Neural cell (in vitro differentiated cells): ENCODE measurements around the gene MAMSTR. TPM values are rescaled to one million over a fixed set of nuclear protein-coding genes. Genes with fewer than 3 reads are reported as not detected.
A peak's percentile ranks its signal among the peaks of the same experiment; 100 is the strongest.
"Not testable (repeated sequence)": the region's sequence is repeated elsewhere in the genome, so short reads cannot be mapped to it uniquely, and the experiment has no call there.

Experiments used
- H2AFZ ChIP-seq: fragments of 200-600, 300-800 bp; sonication (generic), shearing (Covaris generic); 2 replicates; pipeline ENCODE4 v1.6.0; 2014; ENCODE audit warnings: low read depth, mild to moderate bottlenecking, antibody characterized with exemption, low read length, moderate library complexity
- H3F3A ChIP-seq: fragments of 200-600 bp; shearing (Covaris generic); 2 replicates; pipeline ENCODE4 v1.6.1; 2016; ENCODE audit warnings: mild to moderate bottlenecking, moderate library complexity, mixed read lengths, antibody characterized with exemption, low read length; ENCODE audit not compliant: insufficient read depth, poor library complexity, severe bottlenecking
- H3K27ac ChIP-seq: fragments of 200-600, 300-800 bp; sonication (generic), shearing (Covaris generic); 2 replicates; pipeline ENCODE4 v1.5.1; 2014; ENCODE audit warnings: mild to moderate bottlenecking, low read length, moderate library complexity
- H3K27me3 ChIP-seq: fragments of 300-800, 200-600 bp; sonication (generic), shearing (Covaris generic); 2 replicates; pipeline ENCODE4 v1.6.0; 2014; ENCODE audit warnings: mild to moderate bottlenecking, low read depth, low read length, moderate library complexity; ENCODE audit not compliant: insufficient read depth
- H3K36me3 ChIP-seq: fragments of 300-800, 200-600 bp; sonication (generic), shearing (Covaris generic); 2 replicates; pipeline ENCODE4 v1.5.1; 2014; ENCODE audit warnings: mild to moderate bottlenecking, antibody characterized with exemption, low read length, moderate library complexity; ENCODE audit not compliant: insufficient read depth
- H3K4me2 ChIP-seq: fragments of 300-800, 200-600 bp; sonication (generic), shearing (Covaris generic); 2 replicates; pipeline ENCODE4 v1.6.0; 2014; ENCODE audit warnings: mild to moderate bottlenecking, low read length
- H3K4me3 ChIP-seq: fragments of 300-800, 200-600 bp; sonication (generic), shearing (Covaris generic); 2 replicates; pipeline ENCODE4 v1.5.1; 2014; ENCODE audit warnings: mild to moderate bottlenecking, low read length, moderate library complexity
- H3K79me2 ChIP-seq: fragments of 200-600 bp; shearing (Covaris generic); replicated peaks from 2 replicates; pipeline ENCODE4 v1.6.0; 2014; ENCODE audit warnings: mild to moderate bottlenecking, low read length, moderate library complexity; ENCODE audit not compliant: insufficient read depth
- H3K9ac ChIP-seq: fragments of 300-800, 200-600 bp; sonication (generic), shearing (Covaris generic); 2 replicates; pipeline ENCODE4 v1.6.1; 2016; ENCODE audit warnings: mild to moderate bottlenecking, low read length, mixed read lengths
- H3K9me2 ChIP-seq: fragments of 200-600 bp; shearing (Covaris generic); 2 replicates; pipeline ENCODE4 v1.6.1; 2016; ENCODE audit warnings: mild to moderate bottlenecking, low read length, mixed read lengths; ENCODE audit not compliant: insufficient read depth
- H3K9me3 ChIP-seq: fragments of 200-600, 300-800 bp; sonication (generic), shearing (Covaris generic); 2 replicates; pipeline ENCODE4 v1.6.1; 2016; ENCODE audit warnings: mild to moderate bottlenecking, mixed run types, low read length, moderate library complexity, mixed read lengths
- H4K20me1 ChIP-seq: fragments of 200-600 bp; shearing (Covaris generic); 2 replicates; pipeline ENCODE4 v1.6.1; 2016; ENCODE audit warnings: mild to moderate bottlenecking, mixed run types; ENCODE audit not compliant: insufficient read depth
- EP300 ChIP-seq: fragments of 450-650 bp; conservative IDR thresholded peaks from 2 replicates; pipeline ENCODE4 v1.6.1; 2014; ENCODE audit warnings: antibody characterized with exemption, mild to moderate bottlenecking, moderate library complexity; ENCODE audit not compliant: poor library complexity, severe bottlenecking
- EZH2 ChIP-seq: fragments of 200-600, 300-800 bp; shearing (Covaris generic), sonication (generic); IDR thresholded peaks from 2 replicates; pipeline ENCODE4 v1.6.1; 2014; ENCODE audit warnings: antibody characterized with exemption, low read length, borderline replicate concordance, mild to moderate bottlenecking; ENCODE audit not compliant: insufficient read depth, poor library complexity, severe bottlenecking
- MXI1 ChIP-seq: fragments of 450-650 bp; conservative IDR thresholded peaks from 2 replicates; pipeline ENCODE4 v1.6.1; 2014; ENCODE audit warnings: antibody characterized with exemption, mild to moderate bottlenecking; ENCODE audit not compliant: poor library complexity, severe bottlenecking
- POLR2AphosphoS5 ChIP-seq: IDR thresholded peaks from 2 replicates; pipeline ENCODE4 v1.6.1; 2012
- RAD21 ChIP-seq: fragments of 450-650 bp; conservative IDR thresholded peaks from 2 replicates; pipeline ENCODE4 v1.6.1; 2014; ENCODE audit warnings: antibody characterized with exemption, mild to moderate bottlenecking, moderate library complexity
- SMC3 ChIP-seq: fragments of 450-650 bp; conservative IDR thresholded peaks from 2 replicates; pipeline ENCODE4 v1.6.1; 2014; ENCODE audit warnings: antibody characterized with exemption, mild to moderate bottlenecking, moderate library complexity; ENCODE audit not compliant: poor library complexity
- TAF1 ChIP-seq: IDR thresholded peaks from 2 replicates; pipeline ENCODE4 v1.6.1; 2012; ENCODE audit warnings: low read depth
- polyA plus RNA-seq: library from polyadenylated mRNA; depleted of rRNA; stranded (reverse); fragments of >200 nt; gene quantifications from 2 replicates; pipeline ENCODE4 v1.2.3, GENCODE V29; 2014
- TF ChIP-seq, protein P1 (sequence below): fragments of 450-650 bp; IDR thresholded peaks from 2 replicates; pipeline ENCODE4 v1.5.1; 2014; ENCODE audit warnings: antibody characterized with exemption, mild to moderate bottlenecking, moderate library complexity; ENCODE audit not compliant: poor library complexity, severe bottlenecking
- TF ChIP-seq, protein P2 (sequence below): IDR thresholded peaks from 2 replicates; pipeline ENCODE4 v1.6.1; 2012; ENCODE audit warnings: borderline replicate concordance

The MAMSTR gene
- polyA plus RNA-seq, 1 donor from 2014 or later = 0.36 TPM

DNA sequence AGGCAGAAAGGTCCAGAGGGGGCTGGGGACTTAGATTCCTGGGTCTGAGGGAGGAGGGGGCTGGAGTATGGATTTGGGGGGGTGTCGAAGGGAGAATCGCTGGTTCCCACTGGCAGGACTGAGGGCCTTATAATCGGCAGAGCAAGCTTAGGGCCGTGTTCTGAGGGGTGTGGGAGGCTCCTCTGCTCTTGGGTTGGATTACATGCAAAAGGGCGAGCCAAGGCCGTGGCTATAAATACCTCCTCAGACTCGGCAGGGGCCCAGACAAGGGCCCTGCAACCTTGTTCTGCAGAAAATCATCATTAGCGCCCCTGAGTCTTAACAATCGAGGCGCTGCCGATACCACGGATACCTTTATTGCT, 707 bp upstream of the MAMSTR start:
- Histone ChIP-seq H3K9ac (no peak overlapping the region), H3F3A (no peaks in the 10 kb centered on the region), H3K36me3 (no peaks in the 10 kb centered on the region), H3K27me3 (no peaks in the 10 kb centered on the region), H3K4me2 (no peak overlapping the region), H3K79me2 (no peaks in the 10 kb centered on the region), H3K27ac (no peak overlapping the region), H4K20me1 (no peaks in the 10 kb centered on the region), H3K4me3 (peak overlapping the region; percentile 70), H2AFZ (no peak overlapping the region), H3K9me2 (no peaks in the 10 kb centered on the region), H3K9me3 (no peaks in the 10 kb centered on the region)
- TF ChIP-seq MXI1 (no peak), SMC3 (no peak), RAD21 (no peak), EP300 (no peak), EZH2 (no peak), POLR2AphosphoS5 (no peak), TAF1 (no peak)
- TF ChIP-seq, protein P1, sequence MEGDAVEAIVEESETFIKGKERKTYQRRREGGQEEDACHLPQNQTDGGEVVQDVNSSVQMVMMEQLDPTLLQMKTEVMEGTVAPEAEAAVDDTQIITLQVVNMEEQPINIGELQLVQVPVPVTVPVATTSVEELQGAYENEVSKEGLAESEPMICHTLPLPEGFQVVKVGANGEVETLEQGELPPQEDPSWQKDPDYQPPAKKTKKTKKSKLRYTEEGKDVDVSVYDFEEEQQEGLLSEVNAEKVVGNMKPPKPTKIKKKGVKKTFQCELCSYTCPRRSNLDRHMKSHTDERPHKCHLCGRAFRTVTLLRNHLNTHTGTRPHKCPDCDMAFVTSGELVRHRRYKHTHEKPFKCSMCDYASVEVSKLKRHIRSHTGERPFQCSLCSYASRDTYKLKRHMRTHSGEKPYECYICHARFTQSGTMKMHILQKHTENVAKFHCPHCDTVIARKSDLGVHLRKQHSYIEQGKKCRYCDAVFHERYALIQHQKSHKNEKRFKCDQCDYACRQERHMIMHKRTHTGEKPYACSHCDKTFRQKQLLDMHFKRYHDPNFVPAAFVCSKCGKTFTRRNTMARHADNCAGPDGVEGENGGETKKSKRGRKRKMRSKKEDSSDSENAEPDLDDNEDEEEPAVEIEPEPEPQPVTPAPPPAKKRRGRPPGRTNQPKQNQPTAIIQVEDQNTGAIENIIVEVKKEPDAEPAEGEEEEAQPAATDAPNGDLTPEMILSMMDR = no peak
- TF ChIP-seq, protein P2, sequence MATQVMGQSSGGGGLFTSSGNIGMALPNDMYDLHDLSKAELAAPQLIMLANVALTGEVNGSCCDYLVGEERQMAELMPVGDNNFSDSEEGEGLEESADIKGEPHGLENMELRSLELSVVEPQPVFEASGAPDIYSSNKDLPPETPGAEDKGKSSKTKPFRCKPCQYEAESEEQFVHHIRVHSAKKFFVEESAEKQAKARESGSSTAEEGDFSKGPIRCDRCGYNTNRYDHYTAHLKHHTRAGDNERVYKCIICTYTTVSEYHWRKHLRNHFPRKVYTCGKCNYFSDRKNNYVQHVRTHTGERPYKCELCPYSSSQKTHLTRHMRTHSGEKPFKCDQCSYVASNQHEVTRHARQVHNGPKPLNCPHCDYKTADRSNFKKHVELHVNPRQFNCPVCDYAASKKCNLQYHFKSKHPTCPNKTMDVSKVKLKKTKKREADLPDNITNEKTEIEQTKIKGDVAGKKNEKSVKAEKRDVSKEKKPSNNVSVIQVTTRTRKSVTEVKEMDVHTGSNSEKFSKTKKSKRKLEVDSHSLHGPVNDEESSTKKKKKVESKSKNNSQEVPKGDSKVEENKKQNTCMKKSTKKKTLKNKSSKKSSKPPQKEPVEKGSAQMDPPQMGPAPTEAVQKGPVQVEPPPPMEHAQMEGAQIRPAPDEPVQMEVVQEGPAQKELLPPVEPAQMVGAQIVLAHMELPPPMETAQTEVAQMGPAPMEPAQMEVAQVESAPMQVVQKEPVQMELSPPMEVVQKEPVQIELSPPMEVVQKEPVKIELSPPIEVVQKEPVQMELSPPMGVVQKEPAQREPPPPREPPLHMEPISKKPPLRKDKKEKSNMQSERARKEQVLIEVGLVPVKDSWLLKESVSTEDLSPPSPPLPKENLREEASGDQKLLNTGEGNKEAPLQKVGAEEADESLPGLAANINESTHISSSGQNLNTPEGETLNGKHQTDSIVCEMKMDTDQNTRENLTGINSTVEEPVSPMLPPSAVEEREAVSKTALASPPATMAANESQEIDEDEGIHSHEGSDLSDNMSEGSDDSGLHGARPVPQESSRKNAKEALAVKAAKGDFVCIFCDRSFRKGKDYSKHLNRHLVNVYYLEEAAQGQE = no peak

DNA sequence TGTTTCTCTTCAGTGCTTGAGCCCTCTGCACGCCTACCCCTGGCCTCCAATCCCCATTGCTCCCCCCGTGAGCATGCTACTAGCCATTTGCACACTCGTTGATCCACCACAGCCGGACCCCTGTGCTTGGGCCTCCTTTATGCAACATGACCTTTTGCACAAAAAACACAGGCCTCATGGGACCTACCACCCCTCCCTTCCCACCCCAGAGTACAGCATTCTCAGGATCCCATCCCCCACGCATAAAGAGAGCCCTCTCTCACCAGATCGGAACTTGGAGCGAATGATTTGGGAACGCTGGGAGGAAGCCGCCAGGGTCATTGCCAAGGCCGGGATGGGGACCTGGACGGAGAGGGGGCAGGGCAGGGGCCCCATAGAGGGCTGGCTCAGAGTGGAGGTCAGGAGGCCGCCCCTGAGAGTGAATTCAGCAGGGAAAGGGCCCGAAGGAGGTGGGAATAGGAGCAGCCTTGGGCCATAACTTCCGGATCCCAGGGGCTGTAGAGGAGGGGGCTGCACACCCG, 754 bp downstream of the MAMSTR start:
- H3K4me2 ChIP-seq = no peak overlapping the region
- H3F3A ChIP-seq = no peaks in the 10 kb centered on the region
- no peaks in the 10 kb centered on the region for H3K27me3 ChIP-seq
- no peaks in the 10 kb centered on the region for H3K36me3 ChIP-seq
- H3K4me3 ChIP-seq = no peak overlapping the region
- no peak for TF ChIP-seq EP300
- H4K20me1 ChIP-seq = no peaks in the 10 kb centered on the region
- no peaks in the 10 kb centered on the region for H3K9me2 ChIP-seq
- no peak overlapping the region for H3K27ac ChIP-seq
- H3K9me3 ChIP-seq = no peaks in the 10 kb centered on the region
- no peak overlapping the region for H3K9ac ChIP-seq
- H2AFZ ChIP-seq = no peak overlapping the region
- H3K79me2 ChIP-seq = no peaks in the 10 kb centered on the region

DNA sequence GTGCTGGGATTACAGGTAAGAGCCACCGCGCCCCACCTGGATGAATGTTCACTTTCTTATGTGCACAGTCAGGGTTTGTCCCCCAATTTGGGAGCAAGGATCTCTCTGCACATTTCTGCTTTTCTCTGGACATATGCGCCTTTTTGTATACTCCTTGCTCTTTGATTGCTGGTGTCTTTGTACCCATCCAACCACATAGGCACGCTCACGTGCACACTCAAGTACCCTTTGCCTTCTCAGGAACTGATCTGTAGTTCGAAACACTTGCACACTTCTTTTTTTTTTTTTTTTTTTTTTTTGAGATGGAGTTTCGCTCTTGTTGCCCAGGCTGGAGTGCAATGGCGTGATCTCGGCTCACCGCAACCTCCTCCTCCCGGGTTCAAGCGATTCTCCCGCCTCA, 1.4 kb downstream of the MAMSTR start:
- H3K36me3 ChIP-seq, H3K27ac ChIP-seq, H3K9me2 ChIP-seq, H3K79me2 ChIP-seq, H3K4me2 ChIP-seq, H3K9me3 ChIP-seq, H3F3A ChIP-seq, H3K27me3 ChIP-seq, H3K4me3 ChIP-seq, H3K9ac ChIP-seq, H4K20me1 ChIP-seq, H2AFZ ChIP-seq: not testable (repeated sequence)
